ENCODE results near the gene SLC10A3.

Gene SLC10A3, protein sequence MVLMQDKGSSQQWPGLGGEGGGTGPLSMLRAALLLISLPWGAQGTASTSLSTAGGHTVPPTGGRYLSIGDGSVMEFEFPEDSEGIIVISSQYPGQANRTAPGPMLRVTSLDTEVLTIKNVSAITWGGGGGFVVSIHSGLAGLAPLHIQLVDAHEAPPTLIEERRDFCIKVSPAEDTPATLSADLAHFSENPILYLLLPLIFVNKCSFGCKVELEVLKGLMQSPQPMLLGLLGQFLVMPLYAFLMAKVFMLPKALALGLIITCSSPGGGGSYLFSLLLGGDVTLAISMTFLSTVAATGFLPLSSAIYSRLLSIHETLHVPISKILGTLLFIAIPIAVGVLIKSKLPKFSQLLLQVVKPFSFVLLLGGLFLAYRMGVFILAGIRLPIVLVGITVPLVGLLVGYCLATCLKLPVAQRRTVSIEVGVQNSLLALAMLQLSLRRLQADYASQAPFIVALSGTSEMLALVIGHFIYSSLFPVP

DNA sequence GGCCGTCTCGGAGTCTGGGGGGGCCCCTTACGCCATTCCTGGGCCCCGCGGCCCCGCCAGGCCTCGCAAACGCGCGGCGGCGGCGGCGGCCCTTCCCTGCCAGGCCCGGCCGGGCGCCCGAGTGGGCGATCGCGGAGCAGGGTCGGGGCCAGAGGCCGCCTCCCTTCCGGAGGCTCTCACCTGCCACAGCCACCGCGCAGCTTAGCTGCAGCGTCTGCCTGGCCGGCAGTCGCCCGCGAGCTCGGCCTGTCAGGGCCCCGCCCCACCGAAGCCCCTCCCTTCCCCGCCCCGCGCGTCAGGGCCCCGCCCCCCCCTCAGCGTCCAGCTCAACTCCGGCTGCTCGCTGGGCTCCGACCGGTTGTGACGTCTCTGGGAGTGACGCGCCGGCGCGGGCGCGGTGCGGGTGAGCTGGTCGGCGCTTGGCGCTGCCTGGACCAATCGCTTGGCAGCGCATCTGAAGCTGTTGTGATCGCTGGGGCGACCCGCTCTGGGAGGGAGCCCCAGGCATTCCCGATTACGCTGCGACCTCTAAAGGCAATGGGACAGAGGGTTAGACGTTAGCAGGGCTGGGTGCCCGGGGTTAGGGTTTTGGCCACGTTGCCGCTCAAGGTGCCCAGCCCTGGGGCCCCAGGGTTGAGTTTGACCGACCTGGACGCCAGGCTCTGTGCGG, at the start of gene SLC10A3:
TSS of gene SLC10A3 (minus strand) at position 216 of the 670 bp plus-strand sequence. CDS start 1,689 bp downstream, outside the sequence.
- peak; percentile 94 for DNase-seq (ENCODE audit: low spot score)

- DNase-seq (ENCODE audit: low spot score), result no peak
These were observed 48.6 kb upstream of the SLC10A3 start for GRCh38 chrX:154539077-154539476.

DNA sequence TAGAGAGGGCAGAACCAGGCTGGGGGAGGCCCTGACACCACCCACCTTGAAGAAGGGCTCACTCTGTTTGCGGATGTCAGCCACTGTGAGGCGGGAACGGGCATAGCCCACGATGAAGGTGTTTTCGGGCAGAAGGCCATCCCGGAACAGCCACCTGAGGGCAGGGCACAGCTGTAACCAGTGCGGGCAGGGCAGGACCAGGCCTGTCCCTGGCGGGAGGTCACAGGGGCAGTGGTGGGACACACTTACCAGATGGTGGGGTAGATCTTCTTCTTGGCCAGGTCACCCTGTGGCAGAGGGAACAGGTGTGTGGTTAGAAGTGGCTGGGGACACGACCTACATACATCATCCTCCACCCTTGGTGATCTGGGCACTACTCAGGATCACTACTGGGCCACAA, 45.5 kb upstream of the SLC10A3 start:
- no peak for DNase-seq (ENCODE audit: low spot score)

- DNase-seq (ENCODE audit: low spot score), result peak; percentile 85
These were observed 44.3 kb upstream of the SLC10A3 start for GRCh38 chrX:154534526-154535322.

- DNase-seq (ENCODE audit: low spot score), result no peak
These were observed 42.3 kb upstream of the SLC10A3 start for GRCh38 chrX:154532690-154533089.

GRCh38 chrX:154531626-154532025, 41.2 kb upstream of the SLC10A3 start:
- peak; percentile 71 for DNase-seq (ENCODE audit: low spot score)

- no peak for DNase-seq (ENCODE audit: low spot score)
These were observed 39.9 kb upstream of the SLC10A3 start for GRCh38 chrX:154530286-154530685.

DNA sequence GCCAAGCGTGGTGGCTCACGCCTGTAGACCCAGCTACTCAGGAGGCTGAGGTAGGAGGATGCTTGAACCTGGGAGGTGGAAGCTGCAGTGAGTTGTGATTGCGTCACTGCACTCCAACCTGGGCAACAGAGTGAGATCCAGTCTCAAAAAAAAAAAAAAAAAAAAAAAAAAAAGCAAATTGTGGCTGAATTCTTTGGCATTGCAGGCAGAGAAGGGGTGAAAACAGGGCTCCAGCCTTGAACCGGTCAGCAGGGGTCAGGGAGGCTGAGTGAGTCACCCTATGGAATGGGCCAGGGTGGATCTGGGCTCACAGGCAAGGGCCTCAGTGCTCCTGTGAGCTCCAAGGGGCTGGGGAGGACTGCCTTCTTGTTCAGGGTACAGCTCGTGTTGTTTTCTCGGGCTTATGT, 38.8 kb upstream of the SLC10A3 start:
- DNase-seq (ENCODE audit: low spot score), result peak; percentile 7

DNA sequence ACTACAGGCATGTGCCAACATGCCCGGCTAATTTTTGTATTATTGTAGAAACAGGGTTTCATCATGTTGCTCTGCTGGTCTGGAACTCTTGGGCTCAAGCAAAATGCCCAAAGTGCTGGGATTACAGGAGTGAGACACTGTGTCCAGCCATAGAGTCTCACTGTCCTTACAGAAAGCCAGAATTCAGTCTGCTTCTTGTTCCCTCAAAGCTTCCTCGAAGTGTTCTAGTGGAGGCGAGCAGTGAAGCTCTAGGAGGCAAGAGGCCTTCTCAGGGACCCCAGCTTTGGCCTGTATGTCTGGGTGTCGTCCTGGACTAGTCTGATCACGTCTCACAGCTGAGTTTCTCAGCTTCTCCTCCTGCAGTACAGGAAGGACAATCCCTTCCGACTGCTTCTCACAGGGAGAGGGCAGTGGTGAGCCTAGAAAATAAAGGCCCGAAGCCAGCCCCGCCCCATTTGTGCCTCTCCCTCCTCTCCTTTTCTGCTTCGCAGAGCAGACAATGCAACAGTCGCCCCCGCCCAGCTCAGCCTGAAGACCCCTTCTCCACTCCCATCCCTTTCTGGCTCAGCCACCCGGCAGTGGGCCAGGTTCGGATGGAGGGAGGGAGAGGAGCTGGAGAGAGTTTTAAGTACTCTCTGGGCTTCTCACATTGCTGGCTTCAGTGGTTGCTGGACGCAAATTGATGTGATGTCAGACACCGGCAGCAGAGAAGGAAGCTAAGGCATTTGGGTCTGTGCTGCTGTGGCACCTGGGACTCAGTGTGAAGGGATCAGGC, 36.7 kb upstream of the SLC10A3 start:
- DNase-seq (ENCODE audit: low spot score), result peak; percentile 76

DNA sequence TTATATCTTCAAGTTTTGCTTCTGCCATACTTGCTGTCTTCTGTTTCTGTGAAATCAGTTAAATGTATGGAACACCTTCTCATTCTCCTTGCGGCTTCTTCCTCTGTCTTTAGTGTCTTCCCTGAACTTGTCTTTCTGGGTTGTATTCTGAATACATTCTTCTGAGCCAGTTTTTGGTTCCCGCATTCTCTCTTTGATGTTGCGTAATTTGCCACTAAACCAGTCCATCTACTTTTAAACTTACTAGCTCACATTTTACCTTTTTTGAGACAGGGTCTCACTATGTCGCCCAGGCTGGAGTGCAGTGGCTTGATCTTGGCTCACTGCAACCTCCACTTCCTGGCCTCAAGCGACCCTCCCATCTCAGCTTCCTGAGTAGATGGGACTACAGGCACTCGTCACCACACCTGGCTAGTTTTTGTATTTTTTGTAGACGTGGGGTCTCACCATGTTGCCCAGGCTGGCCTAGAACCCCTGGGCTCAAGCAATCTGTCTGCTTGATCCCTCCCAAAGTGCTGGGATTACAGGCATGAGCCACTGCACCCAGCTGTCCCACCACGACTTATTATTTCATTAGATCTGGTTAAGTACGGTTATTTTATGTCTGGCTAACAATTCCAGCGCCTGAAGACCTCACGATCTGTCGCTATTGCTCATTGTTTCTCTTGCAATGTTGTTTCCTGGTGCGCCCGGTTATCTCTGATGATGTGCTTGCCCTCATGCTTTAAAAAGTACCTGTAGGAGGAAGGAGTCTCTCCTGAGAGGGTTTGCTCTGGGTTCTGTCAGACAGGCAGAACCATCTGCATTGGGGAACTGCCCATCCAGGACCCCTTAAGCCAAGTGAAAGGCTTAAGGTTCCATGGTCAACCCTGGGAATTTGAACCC, 35.4 kb upstream of the SLC10A3 start:
- DNase-seq (ENCODE audit: low spot score), result no peak

GRCh38 chrX:154519389-154519788, 29.0 kb upstream of the SLC10A3 start:
- DNase-seq (ENCODE audit: low spot score), result no peak

GRCh38 chrX:154517101-154517781, 26.8 kb upstream of the SLC10A3 start:
- DNase-seq (ENCODE audit: low spot score), result no peak

DNA sequence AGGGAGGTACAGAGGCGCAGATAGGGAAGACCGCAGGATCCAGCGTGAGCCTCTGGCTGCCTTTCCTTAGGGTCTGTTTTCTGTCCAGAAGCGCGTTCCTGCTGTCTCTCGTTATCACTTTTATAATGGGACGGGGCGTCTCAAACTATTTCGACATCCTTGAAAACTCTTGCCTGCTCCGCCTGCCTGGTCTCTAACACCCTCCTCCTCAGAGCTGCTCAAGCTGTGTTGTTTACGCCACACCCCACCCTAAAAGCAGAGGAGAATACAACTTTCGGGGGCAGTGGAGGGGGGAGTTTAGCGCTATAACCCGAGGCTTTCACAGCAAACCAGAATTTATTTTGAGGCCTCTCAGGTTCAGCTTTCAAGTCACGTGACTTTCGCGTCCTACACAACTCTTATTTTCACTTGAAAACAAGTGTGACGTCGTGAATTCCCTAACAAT, 26.2 kb upstream of the SLC10A3 start:
- peak; percentile 5 for DNase-seq (ENCODE audit: low spot score)

DNA sequence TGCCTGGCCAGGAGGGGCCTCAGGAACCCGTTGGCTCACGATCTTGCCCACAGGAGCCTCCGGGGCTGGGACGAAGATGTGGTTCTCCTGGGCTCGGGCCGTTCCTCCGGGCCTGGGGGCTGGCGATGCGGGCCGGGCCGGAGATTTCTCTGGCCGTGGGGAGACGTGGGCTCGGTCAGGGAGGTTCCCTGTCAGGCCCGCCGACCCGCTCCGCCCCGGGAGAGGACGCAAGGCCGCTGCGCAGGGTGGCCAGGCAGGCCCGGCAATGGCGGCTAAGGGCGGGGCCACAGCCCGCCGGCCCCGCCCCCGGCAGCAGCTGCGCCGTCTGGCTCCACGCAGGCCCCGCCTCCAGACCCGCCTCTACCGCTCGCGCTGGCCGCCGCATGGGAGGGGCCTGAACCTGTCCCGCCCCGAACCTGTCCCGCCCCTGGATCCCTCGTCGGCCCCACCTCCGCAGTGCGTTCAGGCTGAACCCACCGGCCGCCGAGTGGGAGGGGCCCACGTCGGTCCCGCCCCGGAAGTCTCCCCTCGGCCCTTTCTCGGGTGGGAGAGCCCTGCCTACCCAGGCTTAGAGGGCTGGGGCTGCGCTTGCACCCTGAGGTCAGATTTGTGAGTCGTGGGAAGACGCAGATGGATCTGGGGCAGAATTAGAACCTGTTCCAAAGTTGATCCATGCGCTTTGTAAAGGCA, 25.7 kb upstream of the SLC10A3 start, which contains the start of gene FAM3A:
TSS of gene FAM3A (minus strand) at position 267 of the 690 bp plus-strand sequence. CDS start 460 bp downstream, outside the sequence.
- peak; percentile 90 for DNase-seq (ENCODE audit: low spot score)

DNA sequence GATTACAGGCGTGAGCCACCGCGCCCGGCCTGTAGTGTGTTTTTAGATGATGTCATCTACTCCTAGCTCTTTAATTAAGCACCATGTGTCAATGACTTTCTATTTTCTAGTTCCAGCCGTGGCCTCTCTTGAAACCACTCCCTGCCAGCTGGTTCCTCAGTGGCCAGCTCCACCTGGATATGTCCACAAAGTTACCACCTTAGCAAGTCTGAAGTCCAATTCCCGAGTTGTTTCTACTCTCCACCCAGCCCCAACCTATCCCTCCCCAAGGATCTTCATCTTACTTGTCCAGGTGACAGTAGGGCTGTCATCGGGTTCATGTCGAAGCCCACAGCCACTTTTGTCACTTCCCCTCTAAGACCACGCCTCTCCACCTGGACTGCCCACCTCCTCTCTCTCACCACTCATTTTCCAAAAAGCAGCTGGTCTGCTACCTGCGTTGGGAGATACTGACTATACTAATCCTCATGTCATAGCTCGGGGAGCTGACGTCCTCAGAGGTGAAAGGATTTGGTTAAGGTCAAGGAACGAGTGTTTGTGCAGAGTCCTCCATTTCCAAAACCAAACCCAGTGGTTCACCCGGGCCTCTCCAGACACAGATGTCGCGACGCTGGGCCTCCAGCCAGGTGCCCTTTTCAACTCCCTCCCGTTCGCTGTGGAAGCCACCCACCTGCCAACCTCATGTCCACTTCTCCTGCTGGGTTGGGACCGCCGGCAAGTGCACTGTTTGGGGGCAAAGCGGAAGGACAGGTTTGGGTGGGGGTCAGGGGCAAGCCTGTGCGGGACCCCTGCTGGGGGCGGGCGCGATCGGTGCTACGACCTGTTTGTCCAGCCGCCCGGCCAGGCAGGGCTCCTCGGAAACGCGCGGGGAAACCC, 24.9 kb upstream of the SLC10A3 start:
- peak; percentile 17 for DNase-seq (ENCODE audit: low spot score)

- no peak for DNase-seq (ENCODE audit: low spot score)
These were observed 23.3 kb upstream of the SLC10A3 start for GRCh38 chrX:154513716-154514115.

- no peak for DNase-seq (ENCODE audit: low spot score)
These were observed 22.6 kb upstream of the SLC10A3 start for GRCh38 chrX:154512879-154513553.

DNA sequence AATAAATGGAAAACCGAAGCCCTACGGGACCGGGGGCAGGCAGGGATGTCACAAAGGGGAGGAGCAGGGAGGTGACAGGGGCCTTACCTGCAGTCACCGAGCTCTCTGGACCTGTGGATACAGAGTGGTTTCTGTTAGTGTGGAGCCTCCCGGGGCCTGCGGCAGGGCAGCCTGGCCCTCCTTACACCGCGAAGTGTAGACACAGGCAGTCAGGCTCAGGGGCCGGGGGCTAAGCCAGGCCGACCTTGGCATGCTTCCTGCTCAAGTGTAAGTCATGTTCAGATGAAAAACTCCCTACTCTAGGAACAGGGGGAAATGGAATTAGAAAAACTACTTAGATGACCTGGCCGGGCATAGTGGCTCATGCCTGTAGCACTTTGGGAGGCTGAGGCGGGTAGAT, 21.3 kb upstream of the SLC10A3 start:
- DNase-seq (ENCODE audit: low spot score), result no peak
